GM21526 (cell line): ENCODE results near the gene PTPRR.

Source experiments
- ATAC-seq: cut with Tn5 transposase; IDR thresholded peaks from one replicate; pipeline ENCODE4 v1.9.1; 2021; ENCODE audit warnings: moderate library complexity; ENCODE audit not compliant: unreplicated experiment, low FRiP score

PTPRR gene

GRCh38 chr12:70918321-70918720 is 2.2 kb downstream of the PTPRR start:
- ATAC-seq, result no peak

DNA sequence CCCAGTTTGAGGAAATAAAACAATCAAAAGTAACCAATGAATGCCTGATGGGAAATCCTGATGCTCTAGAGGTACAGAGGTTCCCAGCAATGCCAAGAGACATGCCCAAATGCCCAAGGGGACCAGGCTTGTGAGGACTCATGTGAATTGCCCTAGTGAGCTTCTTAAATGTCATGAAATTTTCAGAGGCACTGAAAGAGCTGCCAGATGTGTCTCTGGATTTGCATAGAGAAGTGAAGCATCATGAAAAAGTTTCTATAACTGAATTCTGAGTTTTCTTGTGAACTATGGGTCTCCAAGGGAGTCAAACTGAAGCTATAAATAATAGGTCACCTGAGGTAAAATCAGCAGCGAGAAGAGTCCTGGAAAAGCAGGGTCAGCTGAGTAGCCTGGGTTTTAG is 9.9 kb downstream of the PTPRR start:
- no peak for ATAC-seq

- ATAC-seq, result no peak
These were observed 11.6 kb downstream of the PTPRR start for GRCh38 chr12:70908978-70909377.

DNA sequence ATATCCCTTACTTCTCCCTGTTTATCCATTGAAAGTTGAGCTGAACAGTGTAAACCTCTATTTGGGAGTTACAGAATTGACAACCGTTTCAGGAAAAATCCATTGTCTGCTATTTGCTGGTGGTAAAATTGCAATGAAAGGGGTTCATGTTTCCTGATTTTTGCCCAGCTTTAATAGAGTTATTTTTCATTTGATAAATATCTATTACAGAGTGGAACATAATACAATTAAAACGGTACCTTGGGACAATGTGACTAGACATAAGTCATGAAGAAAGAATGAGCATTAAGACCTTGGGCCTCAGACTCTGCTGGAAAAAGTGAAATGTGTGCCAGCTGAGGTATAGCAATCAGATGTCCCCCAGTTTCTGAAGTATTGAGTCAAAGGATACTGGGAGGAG is 13.1 kb downstream of the PTPRR start:
- no peak for ATAC-seq

- no peak for ATAC-seq
These were observed 24.6 kb downstream of the PTPRR start for GRCh38 chr12:70895956-70896355.

- ATAC-seq, result no peak
These were observed 27.9 kb downstream of the PTPRR start for GRCh38 chr12:70892593-70892992.

DNA sequence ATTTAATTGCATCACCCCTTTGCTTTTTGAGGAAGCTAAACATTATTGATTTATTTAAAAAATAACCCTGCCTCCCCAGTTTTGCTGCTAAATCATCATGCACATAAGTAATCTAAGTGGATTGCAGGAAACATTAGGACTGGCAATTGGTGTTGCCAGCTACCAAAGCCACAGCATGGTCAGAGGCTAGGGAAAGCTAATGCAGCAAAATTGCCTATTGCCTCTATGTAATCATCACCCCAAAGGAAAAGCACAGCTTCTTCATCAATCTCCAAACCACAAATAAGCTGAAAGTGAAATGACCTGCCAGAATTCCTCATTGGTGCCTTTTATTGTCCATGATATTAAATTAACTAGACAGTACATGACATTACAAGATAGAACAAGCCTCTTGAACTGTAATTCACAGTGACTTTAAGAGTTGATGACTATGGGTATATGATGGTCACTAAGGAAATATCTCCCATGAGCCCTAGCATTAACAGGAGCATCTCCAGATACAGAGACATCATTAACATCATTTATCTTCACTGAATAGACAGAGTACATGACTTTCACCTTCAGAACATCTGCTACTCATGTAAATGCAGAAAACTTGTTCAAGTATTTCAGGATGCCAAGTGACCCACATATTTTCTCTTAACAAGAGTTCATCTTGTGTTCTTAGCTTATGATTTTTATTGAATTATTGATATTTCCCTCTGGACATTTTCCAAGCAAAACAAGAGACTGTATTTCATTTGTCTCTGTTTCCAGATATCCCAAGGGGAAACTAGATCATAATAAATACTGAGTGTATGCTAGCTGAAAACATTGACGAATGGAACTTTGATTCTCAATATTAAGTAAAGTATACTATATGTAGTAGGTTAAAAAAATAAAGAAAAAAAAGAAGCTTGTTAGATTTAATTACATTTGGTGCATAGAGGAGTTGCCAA is 29.4 kb downstream of the PTPRR start:
- no peak for ATAC-seq

- no peak for ATAC-seq
These were observed 34.6 kb downstream of the PTPRR start for GRCh38 chr12:70885956-70886355.

DNA sequence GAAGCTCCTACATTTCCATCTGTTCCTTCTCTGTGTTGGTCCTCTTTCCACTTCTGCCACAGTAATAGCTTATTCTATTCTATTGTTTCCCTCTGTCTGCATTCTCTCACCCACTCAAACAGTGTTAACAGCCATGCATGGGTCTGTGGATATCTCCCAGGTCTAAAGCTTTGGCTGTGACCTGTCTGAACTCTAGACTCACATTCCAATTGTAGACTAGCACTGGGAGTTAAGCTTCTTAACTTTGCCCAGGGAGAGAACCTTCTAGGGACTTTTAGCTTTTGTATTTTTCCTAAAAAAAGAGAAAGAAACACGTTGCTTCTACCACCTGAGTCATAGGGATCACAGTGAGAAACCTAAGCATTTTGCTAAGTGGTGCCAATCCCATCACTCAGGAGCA is 36.7 kb downstream of the PTPRR start:
- ATAC-seq, result no peak

DNA sequence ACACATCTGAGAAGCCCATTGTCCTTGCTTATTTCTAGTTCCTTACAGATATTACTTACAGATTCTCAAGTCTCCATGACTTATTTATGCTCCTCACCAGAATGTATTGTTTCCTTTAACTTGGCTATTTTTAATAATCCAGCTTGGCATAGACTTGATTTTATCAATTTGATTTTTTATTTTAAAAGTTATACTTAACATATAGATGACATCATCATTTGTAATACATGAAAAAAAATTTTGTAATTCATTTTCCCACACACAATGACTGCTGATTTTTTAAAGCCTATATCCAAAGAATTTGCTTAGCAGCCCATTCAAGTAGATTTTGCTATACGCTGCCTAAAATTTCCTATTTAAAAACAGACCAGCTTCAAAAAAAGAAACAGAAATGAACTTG is 39.8 kb downstream of the PTPRR start:
- no peak for ATAC-seq

DNA sequence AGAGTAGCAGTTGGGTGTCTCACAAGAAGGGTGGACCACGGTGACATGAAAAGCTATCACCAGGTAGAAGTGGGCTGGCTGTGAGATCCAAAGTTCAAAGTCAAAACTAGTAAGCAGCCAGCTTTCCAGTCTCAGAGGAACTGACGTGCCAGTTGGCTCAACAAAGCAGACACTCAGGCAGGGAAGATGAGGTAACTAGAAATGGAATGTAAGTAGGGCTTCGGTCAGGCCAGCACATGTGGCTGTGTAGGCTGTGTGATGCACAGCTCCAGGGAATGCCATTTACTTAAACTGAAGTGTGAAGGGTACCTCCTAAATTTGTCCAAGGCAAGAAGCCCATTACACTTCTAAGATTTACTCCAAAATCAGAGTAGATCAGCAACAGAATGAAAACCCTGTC is 43.6 kb downstream of the PTPRR start:
- no peak for ATAC-seq

- ATAC-seq, result no peak
These were observed 44.9 kb downstream of the PTPRR start for GRCh38 chr12:70875628-70876027.

DNA sequence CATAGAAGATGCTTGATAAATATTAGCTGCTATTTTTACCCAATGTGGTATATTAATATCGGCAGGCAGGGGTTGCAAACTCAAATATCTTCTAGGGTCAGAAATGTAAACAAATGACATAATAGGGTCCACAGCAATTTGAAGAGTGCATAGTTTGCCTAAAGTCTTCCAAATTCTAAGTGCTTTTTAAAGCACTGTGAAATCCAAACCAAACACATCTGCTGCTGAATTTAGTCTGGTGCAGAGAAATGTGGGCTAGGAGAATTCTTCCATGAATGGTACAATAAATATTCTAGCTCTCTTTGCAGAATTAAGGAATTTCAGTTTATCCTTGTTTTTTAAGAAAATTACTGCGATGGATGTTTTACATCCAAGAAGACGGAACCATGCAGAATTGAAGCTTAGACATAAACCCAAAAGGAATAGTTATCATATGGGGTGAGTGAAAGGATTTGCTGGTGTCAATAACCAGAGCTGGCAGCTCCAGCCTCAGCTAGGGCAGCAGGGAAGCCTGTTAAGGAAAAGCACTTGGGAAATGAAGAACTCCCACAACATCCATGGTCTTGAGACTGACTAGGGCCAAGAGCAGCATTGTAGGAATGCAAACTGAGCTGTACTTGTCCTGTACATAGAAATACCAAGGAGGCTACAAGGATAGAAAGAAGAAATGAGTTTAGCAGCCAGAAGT is 65.5 kb downstream of the PTPRR start:
- no peak for ATAC-seq

- no peak for ATAC-seq
These were observed 66.4 kb downstream of the PTPRR start for GRCh38 chr12:70854138-70854537.

DNA sequence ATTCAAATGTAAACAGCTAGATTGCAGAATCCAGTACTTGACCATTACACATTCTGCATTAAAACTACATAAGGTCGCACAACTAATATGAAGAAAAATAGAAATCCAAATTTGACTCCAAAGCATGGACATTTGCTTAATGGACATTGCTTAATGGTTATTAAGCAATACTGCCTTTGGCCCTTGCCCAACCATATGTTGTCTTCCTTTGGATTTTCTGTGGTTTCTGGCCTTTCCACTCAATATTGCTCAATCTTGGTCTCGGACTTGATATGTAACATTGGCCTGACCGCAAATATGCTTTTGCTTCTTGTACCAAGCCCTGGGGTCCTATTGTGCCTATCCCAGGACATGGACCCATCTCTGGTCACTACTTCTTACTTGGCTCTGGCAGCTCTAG is 67.2 kb downstream of the PTPRR start:
- no peak for ATAC-seq

GRCh38 chr12:70852416-70853150 is 68.0 kb downstream of the PTPRR start:
- ATAC-seq, result no peak

DNA sequence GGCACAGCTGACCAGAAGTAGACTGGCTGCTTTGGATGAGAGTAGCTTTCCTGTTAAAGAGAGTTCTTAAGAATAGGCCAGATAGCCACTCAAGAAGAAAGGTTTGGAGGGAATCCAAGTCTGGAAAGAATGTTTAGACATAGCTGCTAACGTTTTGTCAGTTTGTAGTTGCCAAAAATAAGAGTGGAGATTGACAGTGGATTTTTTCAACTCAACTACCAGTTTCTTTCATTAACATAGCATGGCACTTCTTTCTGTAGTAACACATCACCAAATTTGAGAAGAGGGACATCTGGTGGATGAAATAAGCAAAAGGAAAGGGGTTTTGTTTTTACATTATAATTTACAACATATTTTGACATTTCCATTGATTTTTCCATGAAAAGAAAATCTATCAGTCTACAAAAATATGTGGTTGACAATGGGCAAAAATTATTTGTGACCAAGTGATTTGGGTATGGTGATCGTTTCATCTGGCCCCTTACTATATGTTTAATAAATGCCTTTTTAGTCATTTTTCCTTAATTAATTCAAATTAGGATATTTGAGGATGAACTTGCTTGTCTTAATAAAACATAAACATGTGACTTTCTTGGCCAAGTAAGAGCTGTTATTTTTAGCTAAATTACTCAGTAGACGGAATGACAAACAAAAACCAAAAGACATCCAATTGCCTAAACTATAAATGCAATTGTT is 71.1 kb downstream of the PTPRR start:
- ATAC-seq, result no peak

- ATAC-seq, result no peak
These were observed 72.7 kb downstream of the PTPRR start for GRCh38 chr12:70847871-70848270.

- no peak for ATAC-seq
These were observed 75.3 kb downstream of the PTPRR start for GRCh38 chr12:70845268-70845667.

- ATAC-seq, result no peak
These were observed 77.2 kb downstream of the PTPRR start for GRCh38 chr12:70843363-70843762.

- ATAC-seq, result no peak
These were observed 77.6 kb downstream of the PTPRR start for GRCh38 chr12:70842942-70843341.
